Activated T-helper 1 cell treated with Interleukin-2 at 50 U/mL for 16 hours (primary cell): Measurements from ENCODE around the gene GRIK1.
"Not testable (repeated sequence)": the region's sequence is repeated elsewhere in the genome, so short reads cannot be mapped to it uniquely, and the experiment has no call there.

Source experiments
- DNase-seq: peaks from one replicate; pipeline ENCODE4 v3.0.0-alpha.2; 2020; ENCODE audit warnings: low read depth

Gene GRIK1

GRCh38 chr21:29610779-29611360, 328.9 kb downstream of the GRIK1 start:
- DNase-seq = no peak

- DNase-seq = no peak
Observed at GRCh38 chr21:29606613-29607012, 333.2 kb downstream of the GRIK1 start.

GRCh38 chr21:29605219-29605618, 334.6 kb downstream of the GRIK1 start:
- not testable (repeated sequence) for DNase-seq

GRCh38 chr21:29604076-29604475, 335.7 kb downstream of the GRIK1 start:
- no peak for DNase-seq

GRCh38 chr21:29601047-29601446, 338.7 kb downstream of the GRIK1 start:
- no peak for DNase-seq

- no peak for DNase-seq
Observed at GRCh38 chr21:29586696-29587095, 353.1 kb downstream of the GRIK1 start.

- no peak for DNase-seq
Observed at GRCh38 chr21:29585462-29585861, 354.3 kb downstream of the GRIK1 start.

- no peak for DNase-seq
Observed at GRCh38 chr21:29583424-29583924, 356.3 kb downstream of the GRIK1 start.

- DNase-seq = no peak
Observed at GRCh38 chr21:29582855-29583254, 356.9 kb downstream of the GRIK1 start.

- no peak for DNase-seq
Observed at GRCh38 chr21:29581393-29581792, 358.4 kb downstream of the GRIK1 start.

GRCh38 chr21:29580732-29581285, 359.0 kb downstream of the GRIK1 start:
- no peak for DNase-seq

- DNase-seq = no peak
Observed at GRCh38 chr21:29578306-29578705, 361.5 kb downstream of the GRIK1 start.

- DNase-seq = no peak
Observed at GRCh38 chr21:29571949-29572348, 367.8 kb downstream of the GRIK1 start.

GRCh38 chr21:29568020-29568697, 371.6 kb downstream of the GRIK1 start:
- no peak for DNase-seq

- DNase-seq = no peak
Observed at GRCh38 chr21:29557931-29558725, 381.7 kb downstream of the GRIK1 start.

GRCh38 chr21:29557200-29557599, 382.6 kb downstream of the GRIK1 start:
- no peak for DNase-seq

- DNase-seq = no peak
Observed at GRCh38 chr21:29555601-29556000, 384.2 kb downstream of the GRIK1 start.

- no peak for DNase-seq
Observed at GRCh38 chr21:29550205-29550604, 389.6 kb downstream of the GRIK1 start.

GRCh38 chr21:29549614-29550013, 390.2 kb downstream of the GRIK1 start:
- DNase-seq = no peak

- DNase-seq = no peak
Observed at GRCh38 chr21:29547998-29548397, 391.8 kb downstream of the GRIK1 start.

- DNase-seq = no peak
Observed at GRCh38 chr21:29546071-29546470, 393.7 kb downstream of the GRIK1 start.

GRCh38 chr21:29540289-29540688, 399.5 kb downstream of the GRIK1 start:
- DNase-seq = no peak

- no peak for DNase-seq
Observed at GRCh38 chr21:29538115-29538514, 401.7 kb downstream of the GRIK1 start.
